Esophagus squamous epithelium (tissue), 5 donors: ENCODE data around the gene ADGRG1. TPM values are rescaled to one million over a fixed set of nuclear protein-coding genes. Genes with fewer than 3 reads are reported as not detected.

Experiments used
- DNase-seq: peaks from one replicate; lab custom pipeline; 2025; lab: John Stamatoyannopoulos, UW
- H3K27ac ChIP-seq, 4 donors: fragments of 200-600 bp; sonication (generic); one replicate each; pipeline ENCODE4 v1.5.1; 2016 to 2019; ENCODE audit warnings: mild to moderate bottlenecking in 1 of 4
- H3K27me3 ChIP-seq, 4 donors: fragments of 200-600 bp; sonication (generic); 1 replicate in 3 of 4; 2 replicates in 1 of 4; pipeline versions ENCODE4 v1.5.1 to v1.6.0; 2017 to 2021; ENCODE audit warnings: antibody characterized with exemption in 1 of 4
- H3K36me3 ChIP-seq, 3 donors: fragments of 200-600 bp; sonication (generic); one replicate each; pipeline ENCODE4 v1.5.1; 2016 to 2019
- H3K4me1 ChIP-seq, 3 donors: fragments of 200-600 bp; sonication (generic); one replicate each; pipeline ENCODE4 v1.5.1; 2017 to 2019
- H3K4me3 ChIP-seq, 4 donors: fragments of 200-600 bp; sonication (generic); 1 replicate in 3 of 4; 2 replicates in 1 of 4; pipeline ENCODE4 v1.5.1; 2016 to 2019; ENCODE audit warnings: mild to moderate bottlenecking in 2 of 4, moderate library complexity in 1 of 4
- H3K9me3 ChIP-seq, 3 donors: fragments of 200-600 bp; sonication (generic); one replicate each; pipeline ENCODE4 v1.5.1; 2016 to 2019
- CTCF ChIP-seq, 6 experiments: fragments of 450-650 bp in 4 of 6; fragments of 200-600 bp in 2 of 6; sonication (generic) in 2 of 6; IDR thresholded peaks; one replicate each; pipeline ENCODE4 v1.5.1; 2016 to 2019; ENCODE audit warnings: antibody characterized with exemption in 6 of 6, mild to moderate bottlenecking in 4 of 6, moderate library complexity in 4 of 6
- POLR2A ChIP-seq, 4 donors: fragments of 450-650 bp; IDR thresholded peaks; one replicate each; pipeline ENCODE4 v1.6.1; 2017; ENCODE audit warnings: antibody characterized with exemption in 4 of 4, mild to moderate bottlenecking in 4 of 4, moderate library complexity in 3 of 4
- WGBS, 2 donors: methylation state at CpG; one replicate each; pipeline ENCODE4 v1.1.5; 2018; 5-methylcytosine and 5-hydroxymethylcytosine counted together
- intact Hi-C: fragments of 100-400 bp; cut with DNase I; formaldehyde crosslinking; loops from one replicate; pipeline ENCODE4 v1.15.0; 2022
- total RNA-seq, 4 donors: library from RNA; depleted of rRNA; stranded (reverse); fragments of >200 nt; gene quantifications; one replicate each; pipeline ENCODE4 v1.1.0, GENCODE V29; 2016
- donor health status: DM: yes; HTN: yes; CAD: no.

ADGRG1 gene
- total RNA-seq, 4 donors from 2014 or later, result 37.0 to 65.5 (median 42.1) TPM

GRCh38 chr16:57607676-57608461 is 20.6 kb upstream of the ADGRG1 start:
- DNase-seq, result no peak
- H3K27ac ChIP-seq, result no peak overlapping the region
- no peak overlapping the region for H3K4me3 ChIP-seq
- 86 to 89% methylated on average over 8 to 10 of the region's 10 CpGs for WGBS, 2 donors
- no peak for TF ChIP-seq POLR2A (IDR thresholded peaks at IDR 0.05)
- H3K36me3 ChIP-seq, result no peaks in the 10 kb centered on the region
- H3K4me1 ChIP-seq, result peaks cover 0 to 13% (median 10%) of the 10 kb centered on the region in 3 donors
- intact Hi-C loops, result no loop called here
- no peaks in the 10 kb centered on the region for H3K9me3 ChIP-seq
- no peaks in the 10 kb centered on the region for H3K27me3 ChIP-seq

GRCh38 chr16:57608462-57609113 is 19.8 kb upstream of the ADGRG1 start:
- no peaks in the 10 kb centered on the region for H3K9me3 ChIP-seq
- H3K27ac ChIP-seq, result no peak overlapping the region
- no peak for DNase-seq
- H3K27me3 ChIP-seq, result no peaks in the 10 kb centered on the region
- 89 to 92% methylated on average over 4 to 7 of the region's 8 CpGs for WGBS, 2 donors
- no peak for TF ChIP-seq POLR2A (IDR thresholded peaks at IDR 0.05)
- TF ChIP-seq CTCF (IDR thresholded peaks at IDR 0.05), result no peak
- intact Hi-C loops, result no loop called here
- no peak overlapping the region for H3K4me3 ChIP-seq
- H3K4me1 ChIP-seq, result peaks cover 0 to 13% (median 10%) of the 10 kb centered on the region in 3 donors
- H3K36me3 ChIP-seq, result no peaks in the 10 kb centered on the region

GRCh38 chr16:57609541-57610401 is 18.7 kb upstream of the ADGRG1 start:
- Histone ChIP-seq H3K9me3 (no peaks in the 10 kb centered on the region), H3K36me3 (no peaks in the 10 kb centered on the region), H3K4me1 (peaks cover 0 to 13% (median 10%) of the 10 kb centered on the region in 3 donors), H3K27me3 (no peaks in the 10 kb centered on the region), H3K4me3 (peak overlapping the region in 1 of 4 donors; percentile 25), H3K27ac (peak overlapping the region in 2 of 4 donors; percentile 17 to 52)
- WGBS, 2 donors, result 15% methylated on average over 7 to 12 of the region's 12 CpGs
- intact Hi-C loops, result no loop called here
- no peak for DNase-seq
- peak in 5 of 6 experiments; percentile 10 to 47 (median 18) for TF ChIP-seq CTCF (IDR thresholded peaks at IDR 0.05)
- TF ChIP-seq POLR2A (IDR thresholded peaks at IDR 0.05), result no peak

GRCh38 chr16:57610611-57611010 is 17.8 kb upstream of the ADGRG1 start:
- 80 to 86% methylated on average over 2 of the region's 4 CpGs for WGBS, 2 donors
- Histone ChIP-seq H3K4me1 (peaks cover 0 to 13% (median 10%) of the 10 kb centered on the region in 3 donors), H3K9me3 (no peaks in the 10 kb centered on the region), H3K27me3 (no peaks in the 10 kb centered on the region), H3K27ac (peak overlapping the region in 1 of 4 donors; percentile 17), H3K4me3 (no peak overlapping the region), H3K36me3 (no peaks in the 10 kb centered on the region)
- DNase-seq, result no peak
- intact Hi-C loops, result no loop called here
- no peak for TF ChIP-seq POLR2A (IDR thresholded peaks at IDR 0.05)
- TF ChIP-seq CTCF (IDR thresholded peaks at IDR 0.05), result no peak

GRCh38 chr16:57611181-57611580 is 17.2 kb upstream of the ADGRG1 start:
- Histone ChIP-seq H3K4me3 (no peak overlapping the region), H3K4me1 (peaks cover 0 to 13% (median 10%) of the 10 kb centered on the region in 3 donors), H3K27ac (no peak overlapping the region), H3K27me3 (no peaks in the 10 kb centered on the region), H3K36me3 (no peaks in the 10 kb centered on the region), H3K9me3 (no peaks in the 10 kb centered on the region)
- intact Hi-C loops, result no loop called here
- TF ChIP-seq POLR2A (IDR thresholded peaks at IDR 0.05) (no peak), CTCF (IDR thresholded peaks at IDR 0.05) (no peak)
- no peak for DNase-seq
- 57 to 59% methylated on average over 3 of the region's 3 CpGs for WGBS, 2 donors
